Left renal cortex interstitium (tissue), 4 donors: Measurements from ENCODE around the gene CEACAM21. TPM values are rescaled to one million over a fixed set of nuclear protein-coding genes. Genes with fewer than 3 reads are reported as not detected.

Source experiments
- DNase-seq, 4 donors: peaks; one replicate each; pipeline ENCODE4 v3.0.0-alpha.2; 2013; ENCODE audit warnings: low read depth in 4 of 4, low spot score in 2 of 4, missing footprints in 1 of 4
- polyA plus RNA-seq, 4 donors: library from polyadenylated mRNA; unstranded; fragments of 120-200 nt; gene quantifications; one replicate each; pipeline ENCODE4 v1.2.1, GENCODE V29; 2013; ENCODE audit not compliant: insufficient read length in 4 of 4

Gene CEACAM21
- polyA plus RNA-seq, result 1 to 10 TPM; 1.1 to 2.1 (median 1.4) TPM

- no peak for DNase-seq
Measured at GRCh38 chr19:41575998-41576397, at the start of gene CEACAM21. TSS of gene CEACAM21 (plus strand) at chr19:41576166. CDS start at chr19:41576275, 109 bp downstream.

GRCh38 chr19:41527089-41527488, 48.9 kb upstream of the CEACAM21 start:
- no peak for DNase-seq

- no peak for DNase-seq
Measured at GRCh38 chr19:41528106-41528505, 47.9 kb upstream of the CEACAM21 start.

GRCh38 chr19:41529484-41530183, 46.3 kb upstream of the CEACAM21 start:
- no peak for DNase-seq

- no peak for DNase-seq
Measured at GRCh38 chr19:41530184-41530534, 45.8 kb upstream of the CEACAM21 start.

- DNase-seq, result no peak
Measured at GRCh38 chr19:41530761-41531301, 45.1 kb upstream of the CEACAM21 start.

GRCh38 chr19:41531438-41532311, 44.3 kb upstream of the CEACAM21 start:
- DNase-seq, result peak in 2 of 4 donors; percentile 10 to 20

- DNase-seq, result no peak
Measured at GRCh38 chr19:41532526-41532925, 43.4 kb upstream of the CEACAM21 start.

GRCh38 chr19:41533671-41534215, 42.2 kb upstream of the CEACAM21 start:
- DNase-seq, result no peak

- DNase-seq, result no peak
Measured at GRCh38 chr19:41535029-41535622, 40.8 kb upstream of the CEACAM21 start.

- DNase-seq, result no peak
Measured at GRCh38 chr19:41537789-41538188, 38.2 kb upstream of the CEACAM21 start.

- no peak for DNase-seq
Measured at GRCh38 chr19:41540041-41540695, 35.8 kb upstream of the CEACAM21 start.

GRCh38 chr19:41541990-41542584, 33.9 kb upstream of the CEACAM21 start:
- DNase-seq, result no peak

- no peak for DNase-seq
Measured at GRCh38 chr19:41542622-41543021, 33.3 kb upstream of the CEACAM21 start.

- no peak for DNase-seq
Measured at GRCh38 chr19:41543582-41543981, 32.4 kb upstream of the CEACAM21 start.

- no peak for DNase-seq
Measured at GRCh38 chr19:41545547-41545946, 30.4 kb upstream of the CEACAM21 start.

GRCh38 chr19:41546386-41546789, 29.6 kb upstream of the CEACAM21 start:
- no peak for DNase-seq

GRCh38 chr19:41546961-41547360, 29.0 kb upstream of the CEACAM21 start:
- no peak for DNase-seq

- DNase-seq, result no peak
Measured at GRCh38 chr19:41547569-41547968, 28.4 kb upstream of the CEACAM21 start.

- DNase-seq, result no peak
Measured at GRCh38 chr19:41548047-41548446, 27.9 kb upstream of the CEACAM21 start.
